Prostate gland (tissue), 2 donors: ENCODE results near the gene CFAP46. TPM values are rescaled to one million over a fixed set of nuclear protein-coding genes. Genes with fewer than 3 reads are reported as not detected.

Experiments
- DNase-seq: peaks from one replicate; pipeline ENCODE4 v3.0.0-alpha.2; 2019; ENCODE audit warnings: low spot score
- H3K27ac ChIP-seq, 2 donors: fragments of 200-600 bp; sonication (generic); 2 replicates each; pipeline ENCODE4 v1.5.1; 2017 to 2019
- H3K27me3 ChIP-seq: fragments of 200-600 bp; sonication (generic); replicated peaks from 2 replicates; pipeline ENCODE4 v1.5.1; 2019; ENCODE audit not compliant: insufficient read depth
- H3K36me3 ChIP-seq, 2 donors: fragments of 200-600 bp; sonication (generic); 1 replicate in 1 of 2; 2 replicates in 1 of 2; pipeline versions ENCODE4 v1.5.1 to v1.8.1; 2017 to 2019
- H3K4me1 ChIP-seq: fragments of 200-600 bp; sonication (generic); replicated peaks from 2 replicates; pipeline ENCODE4 v1.5.1; 2019
- H3K4me3 ChIP-seq, 2 donors: fragments of 200-600 bp; sonication (generic); 2 replicates each; pipeline ENCODE4 v1.5.1; 2017 to 2019
- H3K9me3 ChIP-seq: fragments of 200-600 bp; sonication (generic); 2 replicates; pipeline ENCODE4 v1.5.1; 2017
- POLR2A ChIP-seq: fragments of 450-650 bp; IDR thresholded peaks from one replicate; pipeline ENCODE4 v1.6.1; 2016; ENCODE audit warnings: antibody characterized with exemption, mild to moderate bottlenecking
- POLR2AphosphoS5 ChIP-seq: sonication (generic); formaldehyde crosslinking; IDR thresholded peaks from one replicate; pipeline ENCODE4 v1.6.1; 2017; ENCODE audit warnings: antibody characterized with exemption
- WGBS: methylation state at CpG from one replicate; pipeline ENCODE4 v1.1.5; 2018; 5-methylcytosine and 5-hydroxymethylcytosine counted together
- intact Hi-C: fragments of 100-400 bp; cut with DNase I; formaldehyde crosslinking; loops from one replicate; pipeline ENCODE4 v1.14.2; 2022
- total RNA-seq, 2 donors: library from RNA; depleted of rRNA; stranded (reverse); fragments of >200 nt; gene quantifications; one replicate each; pipeline ENCODE4 v1.1.0, GENCODE V29; 2016
- TF ChIP-seq, protein P1 (sequence below), 4 experiments: fragments of 200-600 bp in 2 of 4; fragments of 450-650 bp in 2 of 4; sonication (generic) in 2 of 4; IDR thresholded peaks; 1 replicate in 3 of 4; 2 replicates in 1 of 4; pipeline ENCODE4 v1.5.1; 2016 to 2019; ENCODE audit warnings: antibody characterized with exemption in 4 of 4, mild to moderate bottlenecking in 2 of 4, moderate library complexity in 2 of 4

CFAP46 gene
- total RNA-seq, 2 donors from 2014 or later: 1.4 to 9.3 TPM

DNA sequence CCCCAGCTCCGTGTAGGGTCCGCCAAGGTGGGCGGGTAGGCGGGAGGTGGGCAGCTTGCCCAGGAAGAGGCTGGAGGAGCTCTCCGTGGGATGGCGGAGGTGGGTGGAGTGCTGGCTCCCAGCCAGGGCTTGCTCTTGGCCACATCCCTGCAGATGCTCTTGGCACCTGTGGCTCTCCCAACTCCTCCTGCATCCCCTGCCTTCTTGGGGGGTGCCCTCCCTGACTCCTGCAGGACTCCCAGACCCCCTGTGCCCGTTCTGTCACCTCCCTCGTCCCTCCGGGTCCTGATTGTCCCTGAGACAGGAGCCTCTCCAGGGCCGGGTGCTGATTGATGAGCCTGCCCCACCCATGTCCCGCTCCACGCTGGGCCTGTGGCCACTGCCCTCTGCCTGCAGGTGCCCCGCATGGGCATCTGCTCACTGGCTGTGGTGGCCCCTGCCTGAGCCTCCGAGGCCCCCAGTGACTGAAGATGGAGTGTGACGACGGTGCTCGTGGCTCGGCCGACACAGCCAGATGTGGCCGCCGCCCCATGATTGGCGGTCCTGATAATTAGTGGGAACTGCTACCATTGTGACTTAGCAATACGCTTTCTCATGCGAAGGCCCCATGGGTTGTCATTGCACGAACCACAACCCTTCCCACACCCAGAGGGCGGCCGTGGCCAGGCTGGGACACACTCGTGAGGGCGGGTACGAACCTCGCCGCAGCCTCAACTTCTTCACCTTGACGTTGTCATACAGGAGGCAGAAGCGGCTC lies 23.6 kb downstream of the CFAP46 start:
- H3K4me3 ChIP-seq: no peak overlapping the region
- intact Hi-C loops: no loop called here
- H3K36me3 ChIP-seq: no peaks in the 10 kb centered on the region
- H3K4me1 ChIP-seq: no peaks in the 10 kb centered on the region
- no peaks in the 10 kb centered on the region for H3K9me3 ChIP-seq
- TF ChIP-seq POLR2A: no peak
- TF ChIP-seq POLR2AphosphoS5: no peak
- TF ChIP-seq, protein P1, sequence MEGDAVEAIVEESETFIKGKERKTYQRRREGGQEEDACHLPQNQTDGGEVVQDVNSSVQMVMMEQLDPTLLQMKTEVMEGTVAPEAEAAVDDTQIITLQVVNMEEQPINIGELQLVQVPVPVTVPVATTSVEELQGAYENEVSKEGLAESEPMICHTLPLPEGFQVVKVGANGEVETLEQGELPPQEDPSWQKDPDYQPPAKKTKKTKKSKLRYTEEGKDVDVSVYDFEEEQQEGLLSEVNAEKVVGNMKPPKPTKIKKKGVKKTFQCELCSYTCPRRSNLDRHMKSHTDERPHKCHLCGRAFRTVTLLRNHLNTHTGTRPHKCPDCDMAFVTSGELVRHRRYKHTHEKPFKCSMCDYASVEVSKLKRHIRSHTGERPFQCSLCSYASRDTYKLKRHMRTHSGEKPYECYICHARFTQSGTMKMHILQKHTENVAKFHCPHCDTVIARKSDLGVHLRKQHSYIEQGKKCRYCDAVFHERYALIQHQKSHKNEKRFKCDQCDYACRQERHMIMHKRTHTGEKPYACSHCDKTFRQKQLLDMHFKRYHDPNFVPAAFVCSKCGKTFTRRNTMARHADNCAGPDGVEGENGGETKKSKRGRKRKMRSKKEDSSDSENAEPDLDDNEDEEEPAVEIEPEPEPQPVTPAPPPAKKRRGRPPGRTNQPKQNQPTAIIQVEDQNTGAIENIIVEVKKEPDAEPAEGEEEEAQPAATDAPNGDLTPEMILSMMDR (IDR thresholded peaks at IDR 0.05): no peak
- no peak for DNase-seq
- H3K27me3 ChIP-seq: no peaks in the 10 kb centered on the region
- 71% methylated on average over 33 of the region's 34 CpGs for WGBS
- H3K27ac ChIP-seq: no peak overlapping the region

DNA sequence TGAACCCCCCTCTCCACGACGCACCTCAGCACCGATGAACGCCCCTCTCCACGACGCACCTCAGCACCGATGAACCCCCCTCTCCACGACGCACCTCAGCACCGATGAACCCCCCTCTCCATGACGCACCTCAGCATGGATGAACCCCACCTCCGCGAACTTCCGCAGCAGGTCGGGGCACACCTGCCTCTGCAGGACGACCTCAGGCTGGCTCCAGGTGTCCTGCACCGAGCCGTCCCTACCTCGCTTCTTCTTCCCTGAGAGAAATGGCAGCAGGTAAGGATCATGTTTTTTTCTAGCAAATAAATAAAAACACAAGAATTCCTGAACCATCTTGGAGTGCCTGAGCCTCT lies 24.1 kb downstream of the CFAP46 start:
- no peak overlapping the region for H3K27ac ChIP-seq
- intact Hi-C loops: no loop called here
- WGBS: 74% methylated on average over 14 of the region's 19 CpGs
- H3K36me3 ChIP-seq: no peaks in the 10 kb centered on the region
- no peak for DNase-seq
- no peak overlapping the region for H3K4me3 ChIP-seq
- H3K4me1 ChIP-seq: no peaks in the 10 kb centered on the region
- H3K9me3 ChIP-seq: no peaks in the 10 kb centered on the region
- H3K27me3 ChIP-seq: no peaks in the 10 kb centered on the region
- TF ChIP-seq, protein P1 (IDR thresholded peaks at IDR 0.05): no peak
- TF ChIP-seq POLR2AphosphoS5 (no peak), POLR2A (no peak)

DNA sequence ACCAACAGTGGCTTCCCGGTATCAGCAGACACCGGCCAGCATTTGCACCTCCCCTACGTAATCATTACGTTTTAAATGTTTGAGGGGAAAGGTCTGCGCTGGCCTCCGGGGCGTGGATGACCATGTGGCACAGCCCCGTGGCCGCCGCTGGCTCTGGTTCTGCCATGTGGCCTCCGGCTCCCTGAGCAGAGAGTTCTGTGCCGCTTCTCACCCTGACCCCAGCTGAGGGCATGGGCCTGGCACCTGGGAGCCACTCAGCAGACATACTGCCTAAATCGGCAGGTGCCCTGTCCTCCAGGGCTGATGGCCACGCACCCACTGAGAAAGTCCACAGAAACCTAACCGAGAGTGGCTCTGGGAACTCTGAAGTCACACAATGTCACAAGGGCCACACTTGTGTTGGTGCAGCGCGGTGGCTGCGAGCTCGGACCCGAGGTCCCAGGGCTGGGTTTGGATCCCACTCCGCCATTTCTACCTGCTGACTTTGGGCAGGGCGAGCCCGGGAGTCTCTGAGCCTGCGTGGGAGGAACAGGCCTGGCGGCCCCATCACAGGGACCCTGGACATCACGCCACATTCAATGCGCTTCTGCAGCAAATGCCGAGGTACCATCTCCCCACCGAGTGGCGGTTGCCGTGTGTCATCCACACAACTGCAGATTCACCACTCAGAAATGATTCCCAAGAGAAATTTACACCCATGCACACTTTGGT lies 25.3 kb downstream of the CFAP46 start:
- WGBS: 93% methylated on average over 31 of the region's 31 CpGs
- no peak overlapping the region for H3K27ac ChIP-seq
- H3K27me3 ChIP-seq: no peaks in the 10 kb centered on the region
- H3K36me3 ChIP-seq: no peaks in the 10 kb centered on the region
- no peak overlapping the region for H3K4me3 ChIP-seq
- no peaks in the 10 kb centered on the region for H3K4me1 ChIP-seq
- intact Hi-C loops: no loop called here
- TF ChIP-seq, protein P1 (IDR thresholded peaks at IDR 0.05): no peak
- TF ChIP-seq POLR2A: no peak
- TF ChIP-seq POLR2AphosphoS5: no peak
- DNase-seq: no peak
- no peaks in the 10 kb centered on the region for H3K9me3 ChIP-seq

DNA sequence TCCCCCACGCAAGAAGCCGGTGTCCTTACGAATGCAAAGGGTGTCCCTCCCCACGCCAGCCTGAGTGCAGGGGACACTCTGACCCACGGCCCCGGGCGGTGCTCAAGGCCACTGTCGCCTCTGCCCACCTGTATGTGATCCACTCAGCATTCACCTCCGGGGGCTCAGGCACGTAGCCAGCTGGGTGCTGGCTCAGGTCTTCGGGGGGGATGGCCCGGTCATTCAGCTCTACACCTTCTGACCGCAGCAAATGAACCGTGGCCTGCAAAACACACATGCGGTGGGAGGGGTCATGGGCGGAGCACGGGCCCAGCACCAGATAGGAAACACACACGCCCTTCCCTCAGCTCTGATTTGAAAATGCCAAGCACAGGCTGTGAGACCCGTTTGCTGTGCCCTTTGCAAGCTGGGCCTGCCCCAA lies 25.9 kb downstream of the CFAP46 start:
- 80% methylated on average over 19 of the region's 19 CpGs for WGBS
- Histone ChIP-seq H3K27ac (no peak overlapping the region), H3K36me3 (no peaks in the 10 kb centered on the region), H3K9me3 (no peaks in the 10 kb centered on the region), H3K4me1 (no peaks in the 10 kb centered on the region), H3K27me3 (no peaks in the 10 kb centered on the region), H3K4me3 (no peak overlapping the region)
- intact Hi-C loops: no loop called here
- DNase-seq: no peak
- no peak for TF ChIP-seq POLR2A
- TF ChIP-seq POLR2AphosphoS5: no peak
- TF ChIP-seq, protein P1 (IDR thresholded peaks at IDR 0.05): no peak

DNA sequence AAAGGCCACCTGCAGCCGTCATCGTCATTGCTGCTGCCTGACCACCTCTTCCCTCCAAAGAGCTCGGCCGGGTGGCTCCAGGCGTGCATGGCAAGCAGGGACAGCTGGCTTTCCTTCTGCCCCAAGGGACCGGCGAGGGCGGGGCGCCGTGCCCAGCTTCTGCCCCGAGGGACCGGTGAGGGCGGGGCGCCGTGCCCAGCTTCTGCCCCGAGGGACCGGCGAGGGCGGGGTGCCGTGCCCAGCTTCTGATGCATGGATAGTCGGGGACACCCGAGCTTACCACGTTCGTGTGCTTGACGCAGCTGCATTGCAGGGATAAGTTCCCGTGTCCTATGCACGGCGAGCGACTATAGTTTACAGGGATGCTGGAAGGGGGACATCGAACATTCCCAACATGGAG lies 27.0 kb downstream of the CFAP46 start:
- Histone ChIP-seq H3K36me3 (no peaks in the 10 kb centered on the region), H3K27ac (no peak overlapping the region), H3K4me3 (no peak overlapping the region), H3K4me1 (no peaks in the 10 kb centered on the region), H3K27me3 (no peaks in the 10 kb centered on the region), H3K9me3 (no peaks in the 10 kb centered on the region)
- TF ChIP-seq, protein P1 (IDR thresholded peaks at IDR 0.05): no peak
- TF ChIP-seq POLR2AphosphoS5 (no peak), POLR2A (no peak)
- intact Hi-C loops: no loop called here
- 88% methylated on average over 30 of the region's 30 CpGs for WGBS
- no peak for DNase-seq
